Testis (tissue), 3 donors: ENCODE results near the gene ERC2. TPM values are rescaled to one million over a fixed set of nuclear protein-coding genes. Genes with fewer than 3 reads are reported as not detected.

Source experiments
- DNase-seq: peaks from one replicate; pipeline ENCODE4 v3.0.0-alpha.2; 2019
- H3K27ac ChIP-seq, 2 donors: fragments of 200-600 bp; sonication (generic); one replicate each; pipeline ENCODE4 v1.5.1; 2019
- H3K27me3 ChIP-seq: fragments of 200-600 bp; sonication (generic); one replicate; pipeline ENCODE4 v1.5.1; 2019
- H3K36me3 ChIP-seq: fragments of 200-600 bp; sonication (generic); one replicate; pipeline ENCODE4 v1.5.1; 2017; ENCODE audit warnings: low read depth; ENCODE audit errors: missing control alignments
- H3K4me1 ChIP-seq: fragments of 200-600 bp; sonication (generic); one replicate; pipeline ENCODE4 v1.5.1; 2019
- H3K4me3 ChIP-seq, 2 donors: fragments of 200-600 bp; sonication (generic); one replicate each; pipeline ENCODE4 v1.5.1; 2017 to 2019
- H3K9me3 ChIP-seq: fragments of 200-600 bp; sonication (generic); one replicate; pipeline ENCODE4 v1.5.1; 2017
- CTCF ChIP-seq, 3 experiments: fragments of 450-650 bp in 2 of 3; fragments of 200-600 bp in 1 of 3; sonication (generic) in 1 of 3; IDR thresholded peaks; one replicate each; pipeline ENCODE4 v1.5.1; 2016 to 2019; ENCODE audit warnings: antibody characterized with exemption in 3 of 3, mild to moderate bottlenecking in 2 of 3, moderate library complexity in 1 of 3
- POLR2A ChIP-seq: fragments of 450-650 bp; IDR thresholded peaks from one replicate; pipeline ENCODE4 v1.6.1; 2017; ENCODE audit warnings: antibody characterized with exemption, mild to moderate bottlenecking, moderate library complexity
- WGBS, 2 donors: methylation state at CpG; one replicate each; pipeline ENCODE4 v1.1.5; 2018; 5-methylcytosine and 5-hydroxymethylcytosine counted together
- intact Hi-C: fragments of 100-400 bp; cut with DNase I; formaldehyde crosslinking; loops from one replicate; pipeline ENCODE4 v1.15.1; 2023; ENCODE audit warnings: low total_unique reads
- polyA plus RNA-seq: library from polyadenylated mRNA; stranded (reverse); fragments of 350-450 nt; fragmentation: Illumina TruSeq; extraction: RNeasy Lipid Tissue Mini Kit (QIAGEN cat#74804); gene quantifications from one replicate; pipeline ENCODE4 v1.2.3, GENCODE V29; 2014; ENCODE audit warnings: low read depth, low replicate concordance; ENCODE audit not compliant: insufficient read depth
- total RNA-seq, 2 donors: library from RNA; depleted of rRNA; stranded (reverse); fragments of >200 nt; gene quantifications; one replicate each; pipeline ENCODE4 v1.2.3, GENCODE V29; 2016

ERC2 gene
- total and polyA plus RNA-seq, 3 donors from 2014 or later = 1.9 to 6.1 (median 5.9) TPM

GRCh38 chr3:55756976-55757375, 711.3 kb downstream of the ERC2 start:
- Histone ChIP-seq H3K27me3 (no peaks in the 10 kb centered on the region), H3K9me3 (no peaks in the 10 kb centered on the region), H3K36me3 (no peaks in the 10 kb centered on the region), H3K27ac (no peak overlapping the region), H3K4me3 (no peak overlapping the region), H3K4me1 (no peaks in the 10 kb centered on the region)
- TF ChIP-seq POLR2A (no peak), CTCF (IDR thresholded peaks at IDR 0.05) (no peak)
- intact Hi-C loops = no loop called here
- DNase-seq = no peak
- 87 to 90% methylated on average over 2 of the region's 2 CpGs for WGBS, 2 donors

- intact Hi-C loops = no loop called here
- WGBS, 2 donors = 61 to 64% methylated on average over 9 of the region's 9 CpGs
These were observed 712.6 kb downstream of the ERC2 start for GRCh38 chr3:55755516-55756205.

GRCh38 chr3:55752911-55753310, 715.4 kb downstream of the ERC2 start:
- no peaks in the 10 kb centered on the region for H3K9me3 ChIP-seq
- DNase-seq = no peak
- H3K4me3 ChIP-seq = no peak overlapping the region
- 87 to 96% methylated on average over 5 of the region's 5 CpGs for WGBS, 2 donors
- intact Hi-C loops = no loop called here
- no peak for TF ChIP-seq POLR2A
- TF ChIP-seq CTCF (IDR thresholded peaks at IDR 0.05) = no peak
- no peaks in the 10 kb centered on the region for H3K36me3 ChIP-seq
- no peaks in the 10 kb centered on the region for H3K4me1 ChIP-seq
- no peaks in the 10 kb centered on the region for H3K27me3 ChIP-seq
- no peak overlapping the region for H3K27ac ChIP-seq

More at GRCh38 chr3:55755516-55756205, 712.6 kb downstream of the ERC2 start:
- Histone ChIP-seq H3K27ac (no peak overlapping the region), H3K9me3 (no peaks in the 10 kb centered on the region), H3K4me3 (no peak overlapping the region), H3K27me3 (no peaks in the 10 kb centered on the region), H3K4me1 (no peaks in the 10 kb centered on the region), H3K36me3 (no peaks in the 10 kb centered on the region)
- no peak for DNase-seq
- TF ChIP-seq CTCF (IDR thresholded peaks at IDR 0.05) = no peak
- TF ChIP-seq POLR2A = no peak

- no peak for TF ChIP-seq POLR2A
- TF ChIP-seq CTCF (IDR thresholded peaks at IDR 0.05) = no peak
- 70 to 71% methylated on average over 1 of the region's 1 CpG for WGBS, 2 donors
- Histone ChIP-seq H3K9me3 (no peaks in the 10 kb centered on the region), H3K4me1 (no peaks in the 10 kb centered on the region), H3K27ac (no peak overlapping the region), H3K4me3 (no peak overlapping the region), H3K27me3 (no peaks in the 10 kb centered on the region), H3K36me3 (no peaks in the 10 kb centered on the region)
- intact Hi-C loops = no loop called here
- DNase-seq = no peak
These were observed 716.5 kb downstream of the ERC2 start for GRCh38 chr3:55751730-55752129.

- no peak for DNase-seq
- 77 to 78% methylated on average over 6 of the region's 6 CpGs for WGBS, 2 donors
- Histone ChIP-seq H3K27me3 (no peaks in the 10 kb centered on the region), H3K36me3 (no peaks in the 10 kb centered on the region), H3K4me1 (no peaks in the 10 kb centered on the region), H3K4me3 (no peak overlapping the region), H3K27ac (no peak overlapping the region), H3K9me3 (no peaks in the 10 kb centered on the region)
- no peak for TF ChIP-seq CTCF (IDR thresholded peaks at IDR 0.05)
- TF ChIP-seq POLR2A = no peak
- intact Hi-C loops = no loop called here
These were observed 717.7 kb downstream of the ERC2 start for GRCh38 chr3:55750525-55750924.
